Peyer's patch (tissue), 4 donors: Measurements from ENCODE around the gene BDKRB2.

ENCODE experiments used
- POLR2A ChIP-seq, 2 donors: fragments of 450-650 bp; IDR thresholded peaks; one replicate each; pipeline ENCODE4 v1.5.1; 2017; ENCODE audit warnings: antibody characterized with exemption in 2 of 2, mild to moderate bottlenecking in 2 of 2, moderate library complexity in 2 of 2
- TF ChIP-seq, protein P1 (sequence below), 6 experiments: fragments of 450-650 bp in 4 of 6; fragments of 200-600 bp in 2 of 6; sonication (generic) in 1 of 6; IDR thresholded peaks; one replicate each; pipeline ENCODE4 v1.5.1; 2017 to 2019; ENCODE audit warnings: antibody characterized with exemption in 6 of 6, mild to moderate bottlenecking in 3 of 6, moderate library complexity in 1 of 6

DNA sequence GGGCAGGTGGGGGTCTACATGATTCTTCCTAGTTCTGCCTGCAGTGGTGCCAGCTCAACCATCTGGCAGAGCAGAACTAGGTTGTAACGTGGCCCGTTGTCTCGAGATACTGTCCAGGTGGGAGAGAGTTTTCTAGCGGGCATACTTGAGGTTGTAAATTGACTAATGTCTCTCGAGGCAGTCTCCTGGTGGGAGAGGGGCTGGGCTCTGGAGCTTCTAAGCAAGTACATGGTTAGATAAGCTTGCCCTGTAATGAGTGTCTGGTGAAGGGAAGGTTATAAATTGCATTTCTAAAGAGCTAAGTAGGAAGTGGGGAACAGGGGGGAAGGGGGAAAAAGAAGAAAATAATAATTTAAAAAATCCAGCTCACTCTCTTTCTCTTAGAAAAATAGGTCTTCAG is 69.5 kb downstream of the BDKRB2 start:
- TF ChIP-seq, protein P1, sequence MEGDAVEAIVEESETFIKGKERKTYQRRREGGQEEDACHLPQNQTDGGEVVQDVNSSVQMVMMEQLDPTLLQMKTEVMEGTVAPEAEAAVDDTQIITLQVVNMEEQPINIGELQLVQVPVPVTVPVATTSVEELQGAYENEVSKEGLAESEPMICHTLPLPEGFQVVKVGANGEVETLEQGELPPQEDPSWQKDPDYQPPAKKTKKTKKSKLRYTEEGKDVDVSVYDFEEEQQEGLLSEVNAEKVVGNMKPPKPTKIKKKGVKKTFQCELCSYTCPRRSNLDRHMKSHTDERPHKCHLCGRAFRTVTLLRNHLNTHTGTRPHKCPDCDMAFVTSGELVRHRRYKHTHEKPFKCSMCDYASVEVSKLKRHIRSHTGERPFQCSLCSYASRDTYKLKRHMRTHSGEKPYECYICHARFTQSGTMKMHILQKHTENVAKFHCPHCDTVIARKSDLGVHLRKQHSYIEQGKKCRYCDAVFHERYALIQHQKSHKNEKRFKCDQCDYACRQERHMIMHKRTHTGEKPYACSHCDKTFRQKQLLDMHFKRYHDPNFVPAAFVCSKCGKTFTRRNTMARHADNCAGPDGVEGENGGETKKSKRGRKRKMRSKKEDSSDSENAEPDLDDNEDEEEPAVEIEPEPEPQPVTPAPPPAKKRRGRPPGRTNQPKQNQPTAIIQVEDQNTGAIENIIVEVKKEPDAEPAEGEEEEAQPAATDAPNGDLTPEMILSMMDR (IDR thresholded peaks at IDR 0.05) = no peak
- TF ChIP-seq POLR2A (IDR thresholded peaks at IDR 0.05) = no peak
